PC-9 (cell line): ENCODE measurements around the gene NF1. TPM values are rescaled to one million over a fixed set of nuclear protein-coding genes. Genes with fewer than 3 reads are reported as not detected.

ENCODE experiments used
- BruUV-seq: library from RNA; stranded (reverse); fragments of 400-500 nt; replicated peaks from 2 replicates; lab custom pipeline; 2021; lab: Mats Ljungman, UMichigan
- CTCF ChIA-PET: fragments of 300-600 bp; sonication (Branson Sonifier 250); formaldehyde crosslinking; loops from one replicate; lab custom pipeline; 2022; ENCODE audit warnings: antibody characterized with exemption; lab: Charles Lee
- POLR2A ChIA-PET: fragments of 300-600 bp; sonication (Branson Sonifier 250); formaldehyde crosslinking; loops from one replicate; lab custom pipeline; 2022; ENCODE audit warnings: antibody characterized with exemption; ENCODE audit not compliant: unreplicated experiment; lab: Charles Lee
- DNase-seq, 2 experiments: peaks; one replicate each; pipeline versions ENCODE4 v3.0.0 to v3.0.0-alpha.2; 2015 to 2022; ENCODE audit warnings: mixed read lengths in 1 of 2
- H2AFZ ChIP-seq: fragments of 200-600 bp; sonication (generic); 2 replicates; pipeline ENCODE4 v1.8.1; 2017; ENCODE audit warnings: antibody characterized with exemption
- H3F3A ChIP-seq: fragments of 200-600 bp; sonication (generic); 2 replicates; pipeline ENCODE4 v1.8.1; 2017; ENCODE audit warnings: antibody characterized with exemption, mild to moderate bottlenecking, low read depth; ENCODE audit not compliant: insufficient read depth
- H3K27ac ChIP-seq: fragments of 200-600 bp; sonication (generic); 2 replicates; pipeline ENCODE4 v1.6.1; 2016; ENCODE audit warnings: mixed run types
- H3K27me3 ChIP-seq: fragments of 200-600 bp; sonication (generic); 2 replicates; pipeline ENCODE4 v1.6.1; 2016; ENCODE audit warnings: low read depth, mixed run types; ENCODE audit not compliant: insufficient read depth
- H3K36me3 ChIP-seq: fragments of 200-600 bp; sonication (generic); 2 replicates; pipeline ENCODE4 v1.6.1; 2016; ENCODE audit warnings: low read depth, mixed run types
- H3K4me1 ChIP-seq: fragments of 200-600 bp; sonication (generic); replicated peaks from 2 replicates; pipeline ENCODE4 v1.6.1; 2016; ENCODE audit warnings: mixed run types; ENCODE audit not compliant: insufficient read depth
- H3K4me2 ChIP-seq: fragments of 200-600 bp; sonication (generic); 2 replicates; pipeline ENCODE4 v1.6.1; 2017; ENCODE audit warnings: mixed run types
- H3K4me3 ChIP-seq: fragments of 200-600 bp; sonication (generic); 2 replicates; pipeline ENCODE4 v1.6.1; 2016; ENCODE audit warnings: mixed run types
- H3K79me2 ChIP-seq: fragments of 200-600 bp; sonication (generic); 2 replicates; pipeline ENCODE4 v1.6.1; 2017; ENCODE audit warnings: low read depth, mixed run types
- H3K9me2 ChIP-seq: fragments of 200-600 bp; sonication (generic); 2 replicates; pipeline ENCODE4 v1.8.1; 2017; ENCODE audit warnings: mild to moderate bottlenecking; ENCODE audit not compliant: insufficient read depth
- H3K9me3 ChIP-seq: fragments of 200-600 bp; sonication (generic); 2 replicates; pipeline ENCODE4 v1.8.1; 2016; ENCODE audit warnings: low read depth; ENCODE audit not compliant: insufficient read depth
- H4K20me1 ChIP-seq: fragments of 200-600 bp; sonication (generic); 2 replicates; pipeline ENCODE4 v1.8.1; 2017; ENCODE audit not compliant: insufficient read depth
- EZH2 ChIP-seq: fragments of 200-600 bp; sonication (generic); IDR thresholded peaks from 2 replicates; pipeline ENCODE4 v1.8.0; 2017; ENCODE audit warnings: antibody characterized with exemption, low read depth
- intact Hi-C: fragments of 100-400 bp; cut with micrococcal nuclease; formaldehyde crosslinking; loops from one replicate; pipeline ENCODE4 v1.10.0; 2022; ENCODE audit not compliant: unreplicated experiment
- total RNA-seq: library from RNA; stranded (reverse); gene quantifications from 2 replicates; pipeline ENCODE4 v1.2.3, GENCODE V29; 2021
- TF ChIP-seq, protein P1 (sequence below): fragments of 200-600 bp; sonication (generic); conservative IDR thresholded peaks from 2 replicates; pipeline ENCODE4 v1.6.1; 2017; ENCODE audit warnings: mixed run types, antibody characterized with exemption, mild to moderate bottlenecking, moderate library complexity

The NF1 gene
- total RNA-seq, 1 experiment from 2014 or later: 61.0 TPM

DNA sequence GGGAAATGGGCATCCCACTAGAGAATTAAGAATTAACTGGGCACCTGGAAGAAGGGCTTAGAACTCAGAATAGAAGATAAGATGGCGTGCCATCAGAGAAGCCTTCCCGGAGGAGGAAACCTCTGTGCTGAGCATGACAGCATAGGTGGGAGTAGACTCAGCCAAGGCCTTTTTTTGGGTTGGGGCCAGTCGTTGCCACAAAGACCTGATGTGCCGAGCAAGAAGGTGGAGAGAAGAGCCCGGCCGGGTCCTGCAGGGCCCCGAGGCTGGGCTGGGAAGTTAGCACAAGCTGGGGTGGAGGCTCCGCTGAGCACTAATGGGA, 295.6 kb downstream of the NF1 start:
- H3K27ac ChIP-seq: no peak overlapping the region
- H3K4me1 ChIP-seq: no peaks in the 10 kb centered on the region
- no peak overlapping the region for H3K4me2 ChIP-seq
- no peak overlapping the region for H3K4me3 ChIP-seq
- DNase-seq: no peak
- TF ChIP-seq, protein P1, sequence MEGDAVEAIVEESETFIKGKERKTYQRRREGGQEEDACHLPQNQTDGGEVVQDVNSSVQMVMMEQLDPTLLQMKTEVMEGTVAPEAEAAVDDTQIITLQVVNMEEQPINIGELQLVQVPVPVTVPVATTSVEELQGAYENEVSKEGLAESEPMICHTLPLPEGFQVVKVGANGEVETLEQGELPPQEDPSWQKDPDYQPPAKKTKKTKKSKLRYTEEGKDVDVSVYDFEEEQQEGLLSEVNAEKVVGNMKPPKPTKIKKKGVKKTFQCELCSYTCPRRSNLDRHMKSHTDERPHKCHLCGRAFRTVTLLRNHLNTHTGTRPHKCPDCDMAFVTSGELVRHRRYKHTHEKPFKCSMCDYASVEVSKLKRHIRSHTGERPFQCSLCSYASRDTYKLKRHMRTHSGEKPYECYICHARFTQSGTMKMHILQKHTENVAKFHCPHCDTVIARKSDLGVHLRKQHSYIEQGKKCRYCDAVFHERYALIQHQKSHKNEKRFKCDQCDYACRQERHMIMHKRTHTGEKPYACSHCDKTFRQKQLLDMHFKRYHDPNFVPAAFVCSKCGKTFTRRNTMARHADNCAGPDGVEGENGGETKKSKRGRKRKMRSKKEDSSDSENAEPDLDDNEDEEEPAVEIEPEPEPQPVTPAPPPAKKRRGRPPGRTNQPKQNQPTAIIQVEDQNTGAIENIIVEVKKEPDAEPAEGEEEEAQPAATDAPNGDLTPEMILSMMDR: no peak
- no peak for TF ChIP-seq EZH2
- ChIA-PET CTCF (no interaction called here), POLR2A (no interaction called here)
- no peaks in the 10 kb centered on the region for H3K9me2 ChIP-seq
- no peaks in the 10 kb centered on the region for H3K9me3 ChIP-seq
- no TSS peak for BruUV-seq
- H3F3A ChIP-seq: no peaks in the 10 kb centered on the region
- no peaks in the 10 kb centered on the region for H4K20me1 ChIP-seq
- no peaks in the 10 kb centered on the region for H3K79me2 ChIP-seq
- no peaks in the 10 kb centered on the region for H3K27me3 ChIP-seq
- H2AFZ ChIP-seq: no peak overlapping the region
- no peaks in the 10 kb centered on the region for H3K36me3 ChIP-seq
- intact Hi-C loops: no loop called here

- no peak overlapping the region for H3K4me3 ChIP-seq
- no peaks in the 10 kb centered on the region for H3K4me1 ChIP-seq
- H3K27me3 ChIP-seq: no peaks in the 10 kb centered on the region
- H3K9me3 ChIP-seq: no peaks in the 10 kb centered on the region
- ChIA-PET CTCF (no interaction called here), POLR2A (no interaction called here)
- no peaks in the 10 kb centered on the region for H3F3A ChIP-seq
- no peak overlapping the region for H3K4me2 ChIP-seq
- no TSS peak for BruUV-seq
- TF ChIP-seq EZH2: no peak
- TF ChIP-seq, protein P1: no peak
- no peaks in the 10 kb centered on the region for H3K36me3 ChIP-seq
- H3K79me2 ChIP-seq: no peaks in the 10 kb centered on the region
- no peak overlapping the region for H2AFZ ChIP-seq
- intact Hi-C loops: no loop called here
- no peak overlapping the region for H3K27ac ChIP-seq
- no peak for DNase-seq
- H4K20me1 ChIP-seq: no peaks in the 10 kb centered on the region
- no peaks in the 10 kb centered on the region for H3K9me2 ChIP-seq
These were observed 296.1 kb downstream of the NF1 start for GRCh38 chr17:31390748-31391495.

DNA sequence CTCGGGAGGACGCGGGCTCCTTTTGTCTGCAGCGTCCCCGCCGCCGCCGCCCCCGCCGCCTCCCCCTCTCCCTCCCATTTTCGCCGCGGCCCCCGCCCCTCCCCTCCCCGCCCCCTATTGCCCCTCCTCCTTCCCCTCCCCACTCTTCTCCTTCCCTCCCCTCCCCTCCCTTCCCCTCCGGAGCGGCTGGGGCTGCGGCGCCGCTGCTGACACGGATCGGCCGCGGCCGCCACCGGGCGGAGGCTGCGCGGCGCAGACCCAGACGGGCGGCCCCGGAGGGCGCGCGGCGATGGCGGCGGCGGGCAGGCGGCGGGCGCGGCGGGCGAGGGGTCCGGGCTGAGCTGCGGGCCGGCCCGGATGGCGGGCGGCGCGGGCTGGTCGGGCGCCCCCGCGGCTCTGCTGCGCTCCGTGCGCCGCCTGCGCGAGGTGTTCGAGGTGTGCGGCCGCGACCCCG, 296.7 kb downstream of the NF1 start, which contains the start of gene RAB11FIP4:
RAB11FIP4 (plus strand) TSS at position 180 of the 454 bp plus-strand sequence; CDS start at position 358, 178 bp downstream.
- Histone ChIP-seq H3K9me3 (no peaks in the 10 kb centered on the region), H3K9me2 (no peaks in the 10 kb centered on the region), H3K27ac (no peak within 1 kb of the TSS), H3K4me3 (no peak within 1 kb of the TSS), H3K27me3 (no peaks in the 10 kb centered on the region), H3F3A (no peaks in the 10 kb centered on the region), H3K79me2 (no peaks in the 10 kb centered on the region), H3K4me1 (no peaks in the 10 kb centered on the region), H4K20me1 (no peaks in the 10 kb centered on the region), H2AFZ (no peak within 1 kb of the TSS), H3K36me3 (no peaks in the 10 kb centered on the region), H3K4me2 (no peak within 1 kb of the TSS)
- no TSS peak for BruUV-seq
- DNase-seq: no peak
- ChIA-PET POLR2A (no interaction called here), CTCF (no interaction called here)
- TF ChIP-seq, protein P1: no peak
- TF ChIP-seq EZH2: no peak
- intact Hi-C loops: no loop called here
